Loucy (cell line): ENCODE measurements around the gene RBM20.
A peak's percentile ranks its signal among the peaks of the same experiment; 100 is the strongest.

Experiments used
- H2AFZ ChIP-seq: fragments of 200-600 bp; sonication (generic); 2 replicates; pipeline ENCODE4 v1.6.0; 2016; ENCODE audit warnings: antibody characterized with exemption, mild to moderate bottlenecking, low read length, moderate library complexity
- H3F3A ChIP-seq: fragments of 200-600 bp; 2 replicates; pipeline ENCODE4 v1.6.0; 2016; ENCODE audit warnings: antibody characterized with exemption, low read depth, mild to moderate bottlenecking
- H3K27me3 ChIP-seq: fragments of 200-600 bp; sonication (generic); 2 replicates; pipeline ENCODE4 v1.6.1; 2014; ENCODE audit warnings: low read length, mild to moderate bottlenecking; ENCODE audit not compliant: insufficient read depth, poor library complexity, severe bottlenecking
- H3K36me3 ChIP-seq: fragments of 200-600 bp; sonication (generic); 2 replicates; pipeline ENCODE4 v1.6.1; 2016; ENCODE audit warnings: low read length; ENCODE audit not compliant: insufficient read depth
- H3K4me1 ChIP-seq: fragments of 200-600 bp; sonication (generic); 2 replicates; pipeline ENCODE4 v1.5.1; 2014; ENCODE audit warnings: low read length, mild to moderate bottlenecking; ENCODE audit not compliant: insufficient read depth, poor library complexity, severe bottlenecking
- H3K4me2 ChIP-seq: fragments of 200-600 bp; sonication (generic); 2 replicates; pipeline ENCODE4 v1.6.0; 2014; ENCODE audit warnings: antibody characterized with exemption, low read length, low read depth, mild to moderate bottlenecking; ENCODE audit not compliant: poor library complexity, severe bottlenecking
- H3K4me3 ChIP-seq: fragments of 200-600 bp; sonication (generic); 2 replicates; pipeline ENCODE4 v1.5.1; 2014; ENCODE audit warnings: low read length, mild to moderate bottlenecking, mixed read lengths; ENCODE audit not compliant: poor library complexity, severe bottlenecking
- H3K79me2 ChIP-seq: fragments of 200-600 bp; sonication (generic); 2 replicates; pipeline ENCODE4 v1.6.1; 2014; ENCODE audit warnings: low read length; ENCODE audit not compliant: insufficient read depth
- H3K9ac ChIP-seq: fragments of 200-600 bp; sonication (generic); 2 replicates; pipeline ENCODE4 v1.6.0; 2014; ENCODE audit warnings: mild to moderate bottlenecking, low read depth, low read length, moderate library complexity; ENCODE audit not compliant: poor library complexity, severe bottlenecking
- H3K9me2 ChIP-seq: fragments of 200-600 bp; sonication (generic); replicated peaks from 2 replicates; pipeline ENCODE4 v1.6.1; 2016; ENCODE audit warnings: low read depth, low read length, mixed read lengths
- H3K9me3 ChIP-seq: fragments of 200-600 bp; sonication (generic); 2 replicates; pipeline ENCODE4 v1.6.1; 2014; ENCODE audit warnings: mild to moderate bottlenecking, antibody characterized with exemption, low read length, low read depth; ENCODE audit not compliant: insufficient read depth
- H4K20me1 ChIP-seq: fragments of 200-600 bp; sonication (generic); 2 replicates; pipeline ENCODE4 v1.6.0; 2014; ENCODE audit warnings: antibody characterized with exemption, low read length, mild to moderate bottlenecking; ENCODE audit not compliant: insufficient read depth, poor library complexity, severe bottlenecking
- EZH2phosphoT487 ChIP-seq: fragments of 200-600 bp; IDR thresholded peaks from 2 replicates; pipeline ENCODE4 v1.6.1; 2018; ENCODE audit warnings: antibody characterized with exemption, mild to moderate bottlenecking, moderate library complexity, borderline replicate concordance
- TF ChIP-seq, protein P1 (sequence below): fragments of 200-600 bp; sonication (generic); conservative IDR thresholded peaks from 2 replicates; pipeline ENCODE4 v1.5.1; 2014; ENCODE audit warnings: mild to moderate bottlenecking, antibody characterized with exemption, low read length

Gene RBM20

DNA sequence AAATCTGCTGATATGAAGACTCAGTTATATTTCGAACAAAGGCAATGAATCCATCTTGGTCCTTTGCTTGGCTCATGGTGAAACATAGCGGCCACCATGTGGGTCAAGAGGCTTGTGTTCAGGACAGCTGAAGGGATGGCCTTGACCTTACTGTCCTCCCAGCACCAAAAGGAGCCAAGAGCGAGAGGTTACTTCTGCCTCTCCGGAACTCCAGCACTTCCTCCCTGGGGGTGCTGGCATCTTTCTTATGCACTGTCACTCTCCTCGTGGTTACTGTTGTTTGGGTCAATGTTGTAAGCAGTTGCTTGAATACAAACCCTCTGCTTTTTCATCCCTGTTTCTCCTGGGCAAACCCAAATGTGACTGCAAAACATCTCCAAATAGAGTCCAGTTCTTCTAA is 100.6 kb downstream of the RBM20 start:
- no peaks in the 10 kb centered on the region for H3K79me2 ChIP-seq
- H3K36me3 ChIP-seq = no peaks in the 10 kb centered on the region
- no peaks in the 10 kb centered on the region for H3K4me1 ChIP-seq

DNA sequence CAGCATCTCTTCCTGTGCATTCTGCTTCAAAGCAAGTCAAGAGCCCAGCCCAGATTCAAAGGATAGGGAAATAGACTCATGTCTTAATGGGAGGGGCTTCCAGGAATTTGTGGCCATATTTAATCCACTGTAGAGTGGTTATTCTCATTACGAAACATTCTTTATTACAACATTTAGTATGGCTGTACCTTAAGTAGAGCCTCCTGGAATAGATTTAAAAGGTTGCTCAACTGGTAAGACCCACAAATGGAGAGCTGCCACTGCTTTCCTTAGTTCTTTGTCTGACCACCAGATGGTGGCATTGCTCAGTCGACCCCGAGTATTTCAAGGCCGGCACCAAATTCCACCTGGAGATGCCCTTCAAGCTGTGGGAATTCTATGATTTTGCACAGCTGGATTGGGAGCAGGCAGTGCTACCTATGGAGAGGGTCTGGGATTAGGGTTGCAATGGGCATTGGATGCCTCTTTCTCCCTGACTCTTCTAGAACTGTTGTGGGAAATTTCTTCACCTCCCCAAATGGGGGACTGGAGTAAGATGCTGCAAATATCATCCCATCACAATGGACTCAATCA is 102.2 kb downstream of the RBM20 start:
- H3K79me2 ChIP-seq = no peaks in the 10 kb centered on the region
- no peaks in the 10 kb centered on the region for H3F3A ChIP-seq
- TF ChIP-seq, protein P1, sequence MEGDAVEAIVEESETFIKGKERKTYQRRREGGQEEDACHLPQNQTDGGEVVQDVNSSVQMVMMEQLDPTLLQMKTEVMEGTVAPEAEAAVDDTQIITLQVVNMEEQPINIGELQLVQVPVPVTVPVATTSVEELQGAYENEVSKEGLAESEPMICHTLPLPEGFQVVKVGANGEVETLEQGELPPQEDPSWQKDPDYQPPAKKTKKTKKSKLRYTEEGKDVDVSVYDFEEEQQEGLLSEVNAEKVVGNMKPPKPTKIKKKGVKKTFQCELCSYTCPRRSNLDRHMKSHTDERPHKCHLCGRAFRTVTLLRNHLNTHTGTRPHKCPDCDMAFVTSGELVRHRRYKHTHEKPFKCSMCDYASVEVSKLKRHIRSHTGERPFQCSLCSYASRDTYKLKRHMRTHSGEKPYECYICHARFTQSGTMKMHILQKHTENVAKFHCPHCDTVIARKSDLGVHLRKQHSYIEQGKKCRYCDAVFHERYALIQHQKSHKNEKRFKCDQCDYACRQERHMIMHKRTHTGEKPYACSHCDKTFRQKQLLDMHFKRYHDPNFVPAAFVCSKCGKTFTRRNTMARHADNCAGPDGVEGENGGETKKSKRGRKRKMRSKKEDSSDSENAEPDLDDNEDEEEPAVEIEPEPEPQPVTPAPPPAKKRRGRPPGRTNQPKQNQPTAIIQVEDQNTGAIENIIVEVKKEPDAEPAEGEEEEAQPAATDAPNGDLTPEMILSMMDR = peak; percentile 99
- TF ChIP-seq EZH2phosphoT487 = no peak
- no peaks in the 10 kb centered on the region for H4K20me1 ChIP-seq
- no peak overlapping the region for H3K4me2 ChIP-seq
- no peaks in the 10 kb centered on the region for H3K36me3 ChIP-seq
- no peak overlapping the region for H3K9ac ChIP-seq
- H2AFZ ChIP-seq = no peak overlapping the region
- H3K4me1 ChIP-seq = no peaks in the 10 kb centered on the region
- no peaks in the 10 kb centered on the region for H3K9me3 ChIP-seq
- no peaks in the 10 kb centered on the region for H3K9me2 ChIP-seq
- no peaks in the 10 kb centered on the region for H3K27me3 ChIP-seq
- no peak overlapping the region for H3K4me3 ChIP-seq

More for the DNA sequence above, 100.6 kb downstream of the RBM20 start:
- Histone ChIP-seq H4K20me1 (no peaks in the 10 kb centered on the region), H3K9ac (no peak overlapping the region), H3K4me3 (no peak overlapping the region), H3K4me2 (no peak overlapping the region), H2AFZ (no peak overlapping the region), H3F3A (no peaks in the 10 kb centered on the region), H3K9me3 (no peaks in the 10 kb centered on the region), H3K27me3 (no peaks in the 10 kb centered on the region), H3K9me2 (no peaks in the 10 kb centered on the region)
- TF ChIP-seq, protein P1 = no peak

DNA sequence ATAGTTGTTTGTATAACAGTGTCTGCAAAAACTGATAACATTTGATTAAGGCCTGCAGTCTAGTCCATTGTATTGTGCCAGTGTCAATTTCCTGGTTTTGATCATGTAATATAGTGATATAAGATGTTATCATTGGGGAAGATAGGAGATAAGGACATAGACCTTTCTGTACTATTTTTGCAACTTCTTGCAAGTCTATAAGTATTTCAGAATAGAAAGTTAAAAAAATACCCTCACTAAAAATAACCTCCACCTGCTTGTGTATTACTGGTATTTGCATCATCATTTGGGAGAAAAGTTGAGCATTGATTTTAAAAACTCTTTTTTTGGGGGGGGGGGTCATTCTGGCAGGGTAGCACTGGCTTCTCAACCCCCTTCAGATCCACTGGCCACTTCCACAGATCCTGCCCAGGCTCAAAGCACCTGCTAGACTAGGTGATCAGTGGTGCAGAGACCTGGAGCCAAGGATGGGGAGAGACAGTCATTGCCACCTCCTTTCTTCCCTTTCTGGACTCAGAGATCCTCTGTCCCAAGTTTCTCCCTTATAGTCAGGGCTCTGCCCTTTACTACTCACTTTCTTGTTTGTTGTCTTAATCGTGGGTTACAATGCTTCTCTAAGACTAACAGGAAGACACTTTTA is 103.0 kb downstream of the RBM20 start:
- no peaks in the 10 kb centered on the region for H3F3A ChIP-seq
- no peak overlapping the region for H3K9ac ChIP-seq
- TF ChIP-seq, protein P1 = no peak
- TF ChIP-seq EZH2phosphoT487 = no peak
- H3K36me3 ChIP-seq = no peaks in the 10 kb centered on the region
- H3K4me3 ChIP-seq = no peak overlapping the region
- no peaks in the 10 kb centered on the region for H3K79me2 ChIP-seq
- no peaks in the 10 kb centered on the region for H3K4me1 ChIP-seq
- H3K27me3 ChIP-seq = no peaks in the 10 kb centered on the region
- no peaks in the 10 kb centered on the region for H3K9me2 ChIP-seq
- H3K9me3 ChIP-seq = no peaks in the 10 kb centered on the region
- H4K20me1 ChIP-seq = no peaks in the 10 kb centered on the region
- 0 out of 2 replicates have a peak overlapping the region, but pooled peaks have one; percentile 6 for H2AFZ ChIP-seq
- no peak overlapping the region for H3K4me2 ChIP-seq
